ENCODE results near the gene B3GNT3. TPM values are rescaled to one million over a fixed set of nuclear protein-coding genes. Genes with fewer than 3 reads are reported as not detected.
A peak's percentile ranks its signal among the peaks of the same experiment; 100 is the strongest.

B3GNT3 gene
- total RNA-seq, 1 experiment from 2014 or later = 22.2 TPM

GRCh38 chr19:17861542-17862402 is 66.8 kb downstream of the B3GNT3 start:
- Histone ChIP-seq H3K9me3 (ENCODE audit: control insufficient read depth in 1 of 2, insufficient read depth in 1 of 2, low read depth in 1 of 2, low read length in 2 of 2) (no peaks in the 10 kb centered on the region), H3K36me3 (ENCODE audit: control insufficient read depth in 1 of 2, insufficient read depth in 2 of 2, low read length in 2 of 2) (peaks cover 20 to 46% of the 10 kb centered on the region in 2 experiments), H4K20me1 (ENCODE audit: insufficient read depth) (peaks cover 17% of the 10 kb centered on the region; the same call in 1 of the 2 replicates), H2AFZ (ENCODE audit: low read depth, low read length, poor library complexity, severe bottlenecking) (no peak overlapping the region), H3K27ac (ENCODE audit: low read depth, low read length) (peak overlapping the region; percentile 84), H3K4me2 (ENCODE audit: low read length) (peak overlapping the region; percentile 92), H3K4me1 (ENCODE audit: control insufficient read depth in 1 of 2, insufficient read depth in 2 of 2, low read length in 2 of 2) (peaks cover 39 to 61% of the 10 kb centered on the region in 2 experiments), H3K9me2 (ENCODE audit: insufficient read depth) (no peaks in the 10 kb centered on the region), H3K4me3 (replicated peaks in 1 of 2; ENCODE audit: low read depth in 1 of 2, low read length in 2 of 2) (peak overlapping the region; percentile 82 to 93), H3K27me3 (ENCODE audit: insufficient read depth, low read length) (no peaks in the 10 kb centered on the region), H3K79me2 (ENCODE audit: insufficient read depth, low read length) (peaks cover 41% of the 10 kb centered on the region), H3K9ac (ENCODE audit: low read length) (peak overlapping the region; percentile 100)
- RAD21 ChIA-PET (ENCODE audit: low non-redundant PET in 1 of 2, low total read pairs in 2 of 2, uncharacterized antibody in 2 of 2, unreplicated experiment in 2 of 2) = no interaction called here
- TF ChIP-seq POLR2AphosphoS5 (IDR thresholded peaks at IDR 0.05; ENCODE audit: low read depth, low read length) = 0 out of 2 replicates have a peak, but pooled peaks have one; percentile 32
- no peak for TF ChIP-seq POLR2A (IDR thresholded peaks at IDR 0.05; ENCODE audit: borderline replicate concordance, extremely low read depth, insufficient read depth, insufficient read length)
- TF ChIP-seq JUND (IDR thresholded peaks at IDR 0.05) = no peak
- no peak for ATAC-seq
- CTCF ChIA-PET = no interaction called here
- BruUV-seq (replicated peaks) = no TSS peak
- intact Hi-C loops (cut with micrococcal nuclease) = no loop called here
- POLR2A ChIA-PET = interaction anchor here (1.1 kb wide), 1 partner anchor 88 kb away, joined by 3 read pairs; no protein-coding TSS in a partner anchor
- no peak for DNase-seq (ENCODE audit: low read depth, low spot score)

GRCh38 chr19:17862711-17863519 is 68.0 kb downstream of the B3GNT3 start:
- no peak for DNase-seq (ENCODE audit: low read depth, low spot score)
- peaks cover 17% of the 10 kb centered on the region; the same call in 1 of the 2 replicates for H4K20me1 ChIP-seq (ENCODE audit: insufficient read depth)
- no TSS peak for BruUV-seq (replicated peaks)
- H3K4me2 ChIP-seq (ENCODE audit: low read length) = peak overlapping the region; percentile 92
- H3K27ac ChIP-seq (ENCODE audit: low read depth, low read length) = peak overlapping the region; percentile 84
- no peak overlapping the region for H2AFZ ChIP-seq (ENCODE audit: low read depth, low read length, poor library complexity, severe bottlenecking)
- RAD21 ChIA-PET (ENCODE audit: low non-redundant PET in 1 of 2, low total read pairs in 2 of 2, uncharacterized antibody in 2 of 2, unreplicated experiment in 2 of 2) = no interaction called here
- intact Hi-C loops (cut with micrococcal nuclease) = no loop called here
- TF ChIP-seq CBX3 (IDR thresholded peaks at IDR 0.05; ENCODE audit: low read depth) (no peak), SP1 (IDR thresholded peaks at IDR 0.05; ENCODE audit: low read depth) (no peak), ZBTB33 (IDR thresholded peaks at IDR 0.05; ENCODE audit: extremely low read depth, insufficient replicate concordance, low read length) (no peak), SRF (IDR thresholded peaks at IDR 0.05; ENCODE audit: low read depth) (no peak), FOSL1 (IDR thresholded peaks at IDR 0.05; ENCODE audit: low read depth) (no peak), ATF3 (IDR thresholded peaks at IDR 0.05) (no peak), CTCF (IDR thresholded peaks at IDR 0.05 in 2 of 3, conservative IDR thresholded peaks at IDR 0.05 in 1 of 3; ENCODE audit: borderline replicate concordance in 1 of 3, insufficient read depth in 1 of 3, low read depth in 2 of 3, low read length in 2 of 3) (no peak), RAD21 (IDR thresholded peaks at IDR 0.05; ENCODE audit: low read depth) (no peak), POLR2AphosphoS5 (IDR thresholded peaks at IDR 0.05; ENCODE audit: low read depth, low read length) (no peak), EGR1 (IDR thresholded peaks at IDR 0.05; ENCODE audit: low read depth) (no peak), MAX (IDR thresholded peaks at IDR 0.05) (no peak)
- POLR2A ChIA-PET = interaction anchor here (0.8 to 4.0 kb wide), 3 partner anchors 32 to 70 kb away, joined by 4 to 34 read pairs (median 7); partner anchors contain the start of gene CCDC124
- CTCF ChIA-PET = no interaction called here
- peak overlapping the region; percentile 100 for H3K9ac ChIP-seq (ENCODE audit: low read length)
- H3K79me2 ChIP-seq (ENCODE audit: insufficient read depth, low read length) = peaks cover 41% of the 10 kb centered on the region
- peaks cover 39 to 64% of the 10 kb centered on the region in 2 experiments for H3K4me1 ChIP-seq (ENCODE audit: control insufficient read depth in 1 of 2, insufficient read depth in 2 of 2, low read length in 2 of 2)
- ATAC-seq = no peak
- H3K36me3 ChIP-seq (ENCODE audit: control insufficient read depth in 1 of 2, insufficient read depth in 2 of 2, low read length in 2 of 2) = peaks cover 20 to 46% of the 10 kb centered on the region in 2 experiments
- H3K27me3 ChIP-seq (ENCODE audit: insufficient read depth, low read length) = no peaks in the 10 kb centered on the region
- no peaks in the 10 kb centered on the region for H3K9me2 ChIP-seq (ENCODE audit: insufficient read depth)
- H3K9me3 ChIP-seq (ENCODE audit: control insufficient read depth in 1 of 2, insufficient read depth in 1 of 2, low read depth in 1 of 2, low read length in 2 of 2) = no peaks in the 10 kb centered on the region
- H3K4me3 ChIP-seq (replicated peaks in 1 of 2; ENCODE audit: low read depth in 1 of 2, low read length in 2 of 2) = no peak overlapping the region

Measured in HCT116 (cell line).